NCI-H345 treated with DMSO at 0.1 percent for 48 hours (cell line): Measurements from ENCODE around the gene RFX6.

ENCODE experiments used
- DNase-seq: peaks from one replicate; lab custom pipeline; 2025; ENCODE audit not compliant: unreplicated experiment; lab: John Stamatoyannopoulos, UW

The RFX6 gene

GRCh38 chr6:116895935-116896334 is 18.9 kb downstream of the RFX6 start:
- no peak for DNase-seq

- DNase-seq, result no peak
Measured at GRCh38 chr6:116902634-116903033, 25.6 kb downstream of the RFX6 start.

- DNase-seq, result no peak
Measured at GRCh38 chr6:116922853-116923548, 46.0 kb downstream of the RFX6 start.

GRCh38 chr6:116924245-116924644 is 47.2 kb downstream of the RFX6 start:
- DNase-seq, result no peak

GRCh38 chr6:116925088-116925794 is 48.2 kb downstream of the RFX6 start:
- no peak for DNase-seq

GRCh38 chr6:116928677-116929076 is 51.6 kb downstream of the RFX6 start:
- no peak for DNase-seq

- no peak for DNase-seq
Measured at GRCh38 chr6:116929825-116930224, 52.8 kb downstream of the RFX6 start.

- DNase-seq, result no peak
Measured at GRCh38 chr6:116931456-116931855, 54.4 kb downstream of the RFX6 start.

GRCh38 chr6:116932496-116932895 is 55.5 kb downstream of the RFX6 start:
- no peak for DNase-seq

GRCh38 chr6:116933485-116933884 is 56.4 kb downstream of the RFX6 start:
- DNase-seq, result no peak

- no peak for DNase-seq
Measured at GRCh38 chr6:116938305-116938704, 61.3 kb downstream of the RFX6 start.

- no peak for DNase-seq
Measured at GRCh38 chr6:116941727-116942126, 64.7 kb downstream of the RFX6 start.

- DNase-seq, result no peak
Measured at GRCh38 chr6:116945809-116946208, 68.8 kb downstream of the RFX6 start.

- no peak for DNase-seq
Measured at GRCh38 chr6:116948533-116949304, 71.7 kb downstream of the RFX6 start.

- DNase-seq, result no peak
Measured at GRCh38 chr6:116949964-116950363, 72.9 kb downstream of the RFX6 start.

- no peak for DNase-seq
Measured at GRCh38 chr6:116954335-116954734, 77.3 kb downstream of the RFX6 start.

GRCh38 chr6:116954938-116955337 is 77.9 kb downstream of the RFX6 start:
- DNase-seq, result no peak

GRCh38 chr6:116955773-116956172 is 78.7 kb downstream of the RFX6 start:
- DNase-seq, result no peak

- DNase-seq, result no peak
Measured at GRCh38 chr6:116963972-116964371, 86.9 kb downstream of the RFX6 start.

GRCh38 chr6:116966675-116967576 is 89.9 kb downstream of the RFX6 start:
- DNase-seq, result no peak
